Pancreas (tissue), 10 donors: ENCODE measurements around the gene RIMBP2. TPM values are rescaled to one million over a fixed set of nuclear protein-coding genes. Genes with fewer than 3 reads are reported as not detected.
A peak's percentile ranks its signal among the peaks of the same experiment; 100 is the strongest.

Experiments
- ATAC-seq, 4 donors: fragments of 200-7000 bp; cut with Tn5 transposase; one replicate each; pipeline versions ENCODE4 v1.8.0 to v1.9.1; 2020; ENCODE audit warnings: mild to moderate bottlenecking in 4 of 4, moderate library complexity in 4 of 4
- DNase-seq, 6 donors: peaks; one replicate each; pipeline ENCODE4 v3.0.0-alpha.2; 2020
- FAIRE-seq: peaks from 2 replicates; lab custom pipeline; 2012; peaks lifted over from hg19 to GRCh38; lab: Jason Lieb, UNC
- H3K27ac ChIP-seq, 4 donors: fragments of 200-600 bp; sonication (generic); 1 replicate in 3 of 4; 2 replicates in 1 of 4; pipeline versions ENCODE4 v1.5.0 to v1.8.0; 2020
- H3K27me3 ChIP-seq, 4 donors: fragments of 200-600 bp; one replicate each; pipeline ENCODE4 v1.8.0; 2021
- H3K36me3 ChIP-seq, 3 donors: fragments of 200-600 bp; sonication (generic) in 1 of 3; one replicate each; pipeline versions ENCODE4 v1.5.0 to v1.8.0; 2020 to 2021
- H3K4me1 ChIP-seq, 3 donors: fragments of 200-600 bp; one replicate each; pipeline ENCODE4 v1.8.0; 2021
- H3K4me3 ChIP-seq, 4 donors: fragments of 200-600 bp; sonication (generic) in 2 of 4; one replicate each; pipeline versions ENCODE4 v1.5.0 to v1.8.0; 2020 to 2021
- H3K9me3 ChIP-seq, 4 donors: fragments of 200-600 bp; one replicate each; pipeline ENCODE4 v1.8.0; 2021
- CTCF ChIP-seq, 4 donors: fragments of 200-600 bp; sonication (generic) in 3 of 4; IDR thresholded peaks; one replicate each; pipeline versions ENCODE4 v1.5.0 to v1.8.0; 2021; ENCODE audit warnings: antibody characterized with exemption in 4 of 4
- WGBS, 2 donors: extraction: QIAGEN DNeasy Blood & Tissue Kit; methylation state at CpG; one replicate each; pipeline ENCODE4 v1.1.7; 2013; 5-methylcytosine and 5-hydroxymethylcytosine counted together
- intact Hi-C, 3 donors: fragments of 100-400 bp; cut with DNase I; formaldehyde crosslinking; loops; one replicate each; pipeline versions ENCODE4 v1.11.1 to v1.14.2; 2022
- polyA plus RNA-seq, 2 donors: library from polyadenylated mRNA; stranded (reverse); fragments of 200-250 nt; gene quantifications; one replicate each; pipeline ENCODE4 v1.2.3, GENCODE V29; 2013
- total RNA-seq, 6 donors: library from RNA; stranded (reverse); fragmentation: NEBNext Ultra II Directional in 4 of 6; extraction: Animal tissue kit (Norgen Biotek cat#: 25700) in 4 of 6; gene quantifications; one replicate each; pipeline versions ENCODE4 v1.2.1 to v1.2.4, GENCODE V29; 2021 to 2023
- donor health status: healthy with polysubstance abuse.
- donor health status: DM: no; HTN: no; CAD: no; lungs with moderate emphysema.
- donor health status: DM: no; HTN: no; CAD: no.
- donor health status: control.
- donor health status: control.
- donor health status: Bipolar disorder and iron deficiency.
- donor health status: DM: yes; HTN: yes; CAD: no.
- donor health status: DM: no; HTN: no; CAD: no.
- donor health status: DM: no; HTN: no; CAD: no.
- donor health status: DM: yes; HTN: yes; CAD: no.

The RIMBP2 gene
- total and polyA plus RNA-seq, 8 donors: 1.6 to 14.9 (median 3.9) TPM

GRCh38 chr12:130668286-130669204 lies 47.6 kb downstream of the RIMBP2 start:
- H3K27ac ChIP-seq: no peak overlapping the region
- ATAC-seq (no peak), DNase-seq (peak in 1 of 6 donors; percentile 16), FAIRE-seq (no peak)
- no peaks in the 10 kb centered on the region for H3K4me1 ChIP-seq
- H3K36me3 ChIP-seq: no peaks in the 10 kb centered on the region
- intact Hi-C loops: no loop called here
- no peaks in the 10 kb centered on the region for H3K9me3 ChIP-seq
- no peaks in the 10 kb centered on the region for H3K27me3 ChIP-seq
- no peak overlapping the region for H3K4me3 ChIP-seq
- WGBS, 2 donors: 70 to 76% methylated on average over 20 of the region's 20 CpGs
- TF ChIP-seq CTCF (IDR thresholded peaks at IDR 0.05): no peak

GRCh38 chr12:130667421-130667960 lies 48.6 kb downstream of the RIMBP2 start:
- H3K9me3 ChIP-seq: no peaks in the 10 kb centered on the region
- no peaks in the 10 kb centered on the region for H3K4me1 ChIP-seq
- no peaks in the 10 kb centered on the region for H3K27me3 ChIP-seq
- ATAC-seq: no peak
- H3K4me3 ChIP-seq: no peak overlapping the region
- H3K27ac ChIP-seq: no peak overlapping the region
- TF ChIP-seq CTCF (IDR thresholded peaks at IDR 0.05): no peak
- 69 to 81% methylated on average over 7 of the region's 7 CpGs for WGBS, 2 donors
- no peak for FAIRE-seq
- no peaks in the 10 kb centered on the region for H3K36me3 ChIP-seq
- intact Hi-C loops: no loop called here
- DNase-seq: no peak

- FAIRE-seq (no peak), DNase-seq (no peak), ATAC-seq (no peak)
- Histone ChIP-seq H3K27me3 (no peaks in the 10 kb centered on the region), H3K4me3 (no peak overlapping the region), H3K4me1 (no peaks in the 10 kb centered on the region), H3K27ac (no peak overlapping the region), H3K36me3 (no peaks in the 10 kb centered on the region), H3K9me3 (no peaks in the 10 kb centered on the region)
- TF ChIP-seq CTCF (IDR thresholded peaks at IDR 0.05): no peak
- intact Hi-C loops: no loop called here
- 54 to 59% methylated on average over 1 of the region's 1 CpG for WGBS, 2 donors
Measured at GRCh38 chr12:130666645-130667044, 49.5 kb downstream of the RIMBP2 start.

- intact Hi-C loops: no loop called here
- TF ChIP-seq CTCF (IDR thresholded peaks at IDR 0.05): no peak
- H3K4me1 ChIP-seq: no peaks in the 10 kb centered on the region
- 51 to 70% methylated on average over 3 of the region's 3 CpGs for WGBS, 2 donors
- no peak overlapping the region for H3K27ac ChIP-seq
- H3K27me3 ChIP-seq: no peaks in the 10 kb centered on the region
- DNase-seq: no peak
- H3K4me3 ChIP-seq: no peak overlapping the region
- no peak for FAIRE-seq
- no peak for ATAC-seq
- no peaks in the 10 kb centered on the region for H3K36me3 ChIP-seq
- no peaks in the 10 kb centered on the region for H3K9me3 ChIP-seq
Measured at GRCh38 chr12:130665753-130666152, 50.3 kb downstream of the RIMBP2 start.

- Histone ChIP-seq H3K4me1 (no peaks in the 10 kb centered on the region), H3K27me3 (no peaks in the 10 kb centered on the region), H3K36me3 (no peaks in the 10 kb centered on the region), H3K9me3 (no peaks in the 10 kb centered on the region), H3K4me3 (no peak overlapping the region), H3K27ac (no peak overlapping the region)
- ATAC-seq (no peak), DNase-seq (no peak), FAIRE-seq (no peak)
- intact Hi-C loops: no loop called here
- WGBS, 2 donors: 85% methylated on average over 8 of the region's 8 CpGs
- TF ChIP-seq CTCF (IDR thresholded peaks at IDR 0.05): no peak
Measured at GRCh38 chr12:130664772-130665171, 51.3 kb downstream of the RIMBP2 start.
